ENCODE measurements around the gene POLR3E.

- TF ChIP-seq POLR2AphosphoS5 (IDR thresholded peaks at IDR 0.05; ENCODE audit: low read depth, low read length): no peak
- TF ChIP-seq POLR2A (IDR thresholded peaks at IDR 0.05; ENCODE audit: low read depth, low read length): 0 out of 2 replicates have a peak, but pooled peaks have one; percentile 22
- TF ChIP-seq TAF1 (IDR thresholded peaks at IDR 0.05; ENCODE audit: borderline replicate concordance, low read depth, low read length): no peak
Measured at GRCh38 chr16:22304411-22304810, 7.2 kb downstream of the POLR3E start.

All from GM12892 (cell line).